Astrocyte of the cerebellum (primary cell): ENCODE results near the gene PANX3.
A peak's percentile ranks its signal among the peaks of the same experiment; 100 is the strongest.

ENCODE experiments used
- DNase-seq: peaks from one replicate; pipeline ENCODE4 v3.0.0-alpha.2; 2011; ENCODE audit warnings: low read depth
- H3K4me3 ChIP-seq: 2 replicates; pipeline ENCODE4 v1.5.1; 2011; ENCODE audit warnings: mild to moderate bottlenecking, low read depth, low read length, moderate library complexity
- CTCF ChIP-seq: IDR thresholded peaks from 2 replicates; pipeline ENCODE4 v1.5.1; 2012; ENCODE audit warnings: low read length, low read depth, moderate library complexity, mild to moderate bottlenecking; ENCODE audit errors: missing control alignments
- in situ Hi-C: cut with HindIII; loops from 2 replicates; pipeline ENCODE4 v1.10.0; 2017; ENCODE audit warnings: low sequenced_read_pairs

The PANX3 gene

GRCh38 chr11:124639186-124639585, 28.0 kb downstream of the PANX3 start:
- no peak for DNase-seq
- in situ Hi-C loops = no loop called here
- no peak for TF ChIP-seq CTCF
- H3K4me3 ChIP-seq = no peak overlapping the region

GRCh38 chr11:124640666-124641065, 29.4 kb downstream of the PANX3 start:
- no peak for DNase-seq
- in situ Hi-C loops = no loop called here
- H3K4me3 ChIP-seq = no peak overlapping the region
- no peak for TF ChIP-seq CTCF

GRCh38 chr11:124642628-124643027, 31.4 kb downstream of the PANX3 start:
- TF ChIP-seq CTCF = no peak
- H3K4me3 ChIP-seq = no peak overlapping the region
- DNase-seq = no peak
- in situ Hi-C loops = no loop called here

GRCh38 chr11:124643042-124643604, 31.9 kb downstream of the PANX3 start:
- DNase-seq = no peak
- H3K4me3 ChIP-seq = no peak overlapping the region
- in situ Hi-C loops = no loop called here
- TF ChIP-seq CTCF = no peak

- TF ChIP-seq CTCF = no peak
- no peak overlapping the region for H3K4me3 ChIP-seq
- in situ Hi-C loops = no loop called here
Measured at GRCh38 chr11:124643605-124644425, 32.6 kb downstream of the PANX3 start.

GRCh38 chr11:124644426-124645280, 33.4 kb downstream of the PANX3 start:
- DNase-seq = peak; percentile 88
- peak; percentile 71 for TF ChIP-seq CTCF
- in situ Hi-C loops = no loop called here
- no peak overlapping the region for H3K4me3 ChIP-seq

More at GRCh38 chr11:124643605-124644425, 32.6 kb downstream of the PANX3 start:
- peak; percentile 73 for DNase-seq
